Measurements from ENCODE around the gene ZNF444. TPM values are rescaled to one million over a fixed set of nuclear protein-coding genes. Genes with fewer than 3 reads are reported as not detected.
"Not testable (repeated sequence)": the region's sequence is repeated elsewhere in the genome, so short reads cannot be mapped to it uniquely, and the experiment has no call there.

The ZNF444 gene
- total RNA-seq, 1 experiment from 2014 or later, result 40.0 TPM

DNA sequence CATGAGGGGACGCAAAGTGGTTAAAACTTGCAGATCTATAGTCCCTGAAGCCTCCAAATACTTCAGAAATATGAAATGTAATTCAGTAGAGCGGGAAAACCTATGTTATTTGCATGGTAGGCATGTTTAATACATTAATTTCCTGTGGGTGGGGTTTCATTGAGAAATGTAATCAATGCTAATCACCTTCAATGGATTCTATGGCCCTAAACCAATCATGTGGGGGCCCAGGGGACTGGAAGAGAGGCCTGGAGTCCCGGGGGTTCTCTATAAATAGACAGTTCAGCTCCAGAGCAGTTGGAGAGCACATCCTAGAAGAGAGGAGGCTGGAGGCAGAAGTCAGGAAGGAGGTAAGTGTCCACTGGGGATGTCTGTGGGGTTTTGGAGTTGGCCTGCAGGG lies 60.9 kb downstream of the ZNF444 start, which contains the start of gene ZSCAN5C:
ZSCAN5C (plus strand) TSS at position 301 of the 400 bp plus-strand sequence. CDS start 3,641 bp downstream, outside the sequence.
- no peak within 1 kb of the TSS for H3K9ac ChIP-seq (ENCODE audit: low read length)
- H3K79me2 ChIP-seq (ENCODE audit: low read length), result no peaks in the 10 kb centered on the region
- intact Hi-C loops (cut with micrococcal nuclease), result no loop called here
- no peaks in the 10 kb centered on the region for H3K36me3 ChIP-seq (ENCODE audit: low read depth, low read length)
- H4K20me1 ChIP-seq (ENCODE audit: low read length), result no peaks in the 10 kb centered on the region
- no peak within 1 kb of the TSS for H3K4me3 ChIP-seq (ENCODE audit: low read length)
- H3F3A ChIP-seq (ENCODE audit: low read length, unreplicated experiment), result no peaks in the 10 kb centered on the region
- no peaks in the 10 kb centered on the region for H3K9me3 ChIP-seq (ENCODE audit: low read length)
- no peaks in the 10 kb centered on the region for H3K4me1 ChIP-seq (ENCODE audit: insufficient read depth, low read length)
- no peaks in the 10 kb centered on the region for H3K9me2 ChIP-seq (replicated peaks; ENCODE audit: low read length)
- ChIA-PET POLR2A (ENCODE audit: unreplicated experiment) (no interaction called here), CTCF (no interaction called here)
- no peak within 1 kb of the TSS for H3K4me2 ChIP-seq (ENCODE audit: low read length)
- no peak within 1 kb of the TSS for H2AFZ ChIP-seq (ENCODE audit: low read length)
- TF ChIP-seq, protein P1, sequence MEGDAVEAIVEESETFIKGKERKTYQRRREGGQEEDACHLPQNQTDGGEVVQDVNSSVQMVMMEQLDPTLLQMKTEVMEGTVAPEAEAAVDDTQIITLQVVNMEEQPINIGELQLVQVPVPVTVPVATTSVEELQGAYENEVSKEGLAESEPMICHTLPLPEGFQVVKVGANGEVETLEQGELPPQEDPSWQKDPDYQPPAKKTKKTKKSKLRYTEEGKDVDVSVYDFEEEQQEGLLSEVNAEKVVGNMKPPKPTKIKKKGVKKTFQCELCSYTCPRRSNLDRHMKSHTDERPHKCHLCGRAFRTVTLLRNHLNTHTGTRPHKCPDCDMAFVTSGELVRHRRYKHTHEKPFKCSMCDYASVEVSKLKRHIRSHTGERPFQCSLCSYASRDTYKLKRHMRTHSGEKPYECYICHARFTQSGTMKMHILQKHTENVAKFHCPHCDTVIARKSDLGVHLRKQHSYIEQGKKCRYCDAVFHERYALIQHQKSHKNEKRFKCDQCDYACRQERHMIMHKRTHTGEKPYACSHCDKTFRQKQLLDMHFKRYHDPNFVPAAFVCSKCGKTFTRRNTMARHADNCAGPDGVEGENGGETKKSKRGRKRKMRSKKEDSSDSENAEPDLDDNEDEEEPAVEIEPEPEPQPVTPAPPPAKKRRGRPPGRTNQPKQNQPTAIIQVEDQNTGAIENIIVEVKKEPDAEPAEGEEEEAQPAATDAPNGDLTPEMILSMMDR (conservative IDR thresholded peaks at IDR 0.05; ENCODE audit: low read depth, low read length), result no peak
- TF ChIP-seq EZH2phosphoT487 (IDR thresholded peaks at IDR 0.05; ENCODE audit: borderline replicate concordance, low read length) (no peak), EZH2 (IDR thresholded peaks at IDR 0.05; ENCODE audit: low read length, unreplicated experiment) (no peak)
- no peak for ATAC-seq
- H3K27me3 ChIP-seq (ENCODE audit: low read length), result peaks cover 60% of the 10 kb centered on the region
- no peak within 1 kb of the TSS for H3K27ac ChIP-seq (ENCODE audit: low read length)
- BruUV-seq (replicated peaks), result no TSS peak
- DNase-seq, result no peak

DNA sequence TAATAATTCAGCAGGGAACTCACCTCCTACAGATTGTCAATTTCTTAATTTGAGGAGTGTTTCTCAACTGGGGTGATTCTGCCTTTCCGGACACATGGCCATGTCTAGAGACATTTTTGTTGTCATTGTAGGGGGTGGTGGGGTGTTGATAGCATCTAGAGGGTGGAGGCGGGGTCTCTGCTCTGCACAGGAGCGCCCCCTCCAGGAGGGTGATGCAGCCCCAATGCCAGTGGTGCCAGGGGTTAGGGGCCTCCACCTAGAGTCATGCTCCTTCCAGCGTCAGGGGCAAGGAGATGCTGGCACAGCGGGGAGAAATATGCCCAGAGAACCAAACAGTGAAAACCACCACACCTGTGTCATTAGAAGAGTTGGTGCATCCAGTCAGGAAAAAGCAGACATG lies 66.5 kb downstream of the ZNF444 start:
- TF ChIP-seq, protein P1 (conservative IDR thresholded peaks at IDR 0.05; ENCODE audit: low read depth, low read length), result 0 out of 2 replicates have a peak, but pooled peaks have one; percentile 12
- H3K36me3 ChIP-seq (ENCODE audit: low read depth, low read length); BruUV-seq (replicated peaks); H3K4me1 ChIP-seq (ENCODE audit: insufficient read depth, low read length); POLR2A ChIA-PET (ENCODE audit: unreplicated experiment); H3K9me3 ChIP-seq (ENCODE audit: low read length); H3K9me2 ChIP-seq (replicated peaks; ENCODE audit: low read length); DNase-seq; H3K27ac ChIP-seq (ENCODE audit: low read length); intact Hi-C loops (cut with micrococcal nuclease); ATAC-seq; H2AFZ ChIP-seq (ENCODE audit: low read length); H3K4me2 ChIP-seq (ENCODE audit: low read length); H4K20me1 ChIP-seq (ENCODE audit: low read length); H3K4me3 ChIP-seq (ENCODE audit: low read length); H3K9ac ChIP-seq (ENCODE audit: low read length); H3F3A ChIP-seq (ENCODE audit: low read length, unreplicated experiment); H3K79me2 ChIP-seq (ENCODE audit: low read length); CTCF ChIA-PET: not testable (repeated sequence)
- peaks cover 51% of the 10 kb centered on the region for H3K27me3 ChIP-seq (ENCODE audit: low read length)

DNA sequence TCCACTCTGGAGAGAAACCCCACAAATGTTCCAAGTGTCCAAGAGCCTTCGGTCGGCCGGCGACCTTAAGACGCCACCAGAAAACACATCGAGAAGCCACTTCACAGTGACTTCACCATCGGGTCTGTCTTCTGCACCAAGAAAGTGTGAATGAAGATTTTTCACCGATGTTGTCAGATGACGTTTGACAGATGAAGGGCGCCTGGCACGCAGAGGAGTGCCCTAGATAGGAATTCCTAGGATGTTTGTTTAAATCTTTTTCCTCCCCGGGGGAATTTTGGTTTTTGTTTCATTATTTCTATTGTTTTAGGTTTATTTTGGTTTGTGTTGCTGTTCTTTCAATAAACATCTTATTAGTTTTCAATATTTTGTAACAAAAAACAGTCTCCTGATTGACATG lies 68.0 kb downstream of the ZNF444 start:
- Histone ChIP-seq H3K4me2 (ENCODE audit: low read length) (no peak overlapping the region), H3K4me3 (ENCODE audit: low read length) (no peak overlapping the region), H3K79me2 (ENCODE audit: low read length) (no peaks in the 10 kb centered on the region), H3K36me3 (ENCODE audit: low read depth, low read length) (no peaks in the 10 kb centered on the region), H3K9me3 (ENCODE audit: low read length) (no peaks in the 10 kb centered on the region), H3K9me2 (replicated peaks; ENCODE audit: low read length) (no peaks in the 10 kb centered on the region), H3K9ac (ENCODE audit: low read length) (no peak overlapping the region), H2AFZ (ENCODE audit: low read length) (no peak overlapping the region), H3K27ac (ENCODE audit: low read length) (no peak overlapping the region), H4K20me1 (ENCODE audit: low read length) (no peaks in the 10 kb centered on the region), H3F3A (ENCODE audit: low read length, unreplicated experiment) (no peaks in the 10 kb centered on the region), H3K4me1 (ENCODE audit: insufficient read depth, low read length) (no peaks in the 10 kb centered on the region), H3K27me3 (ENCODE audit: low read length) (peaks cover 47% of the 10 kb centered on the region)
- BruUV-seq (replicated peaks), result no TSS peak
- ChIA-PET CTCF (no interaction called here), POLR2A (ENCODE audit: unreplicated experiment) (no interaction called here)
- no peak for ATAC-seq
- TF ChIP-seq EZH2 (IDR thresholded peaks at IDR 0.05; ENCODE audit: low read length, unreplicated experiment), result no peak
- TF ChIP-seq, protein P1 (conservative IDR thresholded peaks at IDR 0.05; ENCODE audit: low read depth, low read length), result no peak
- TF ChIP-seq EZH2phosphoT487 (IDR thresholded peaks at IDR 0.05; ENCODE audit: borderline replicate concordance, low read length), result no peak
- no peak for DNase-seq
- intact Hi-C loops (cut with micrococcal nuclease), result no loop called here

DNA sequence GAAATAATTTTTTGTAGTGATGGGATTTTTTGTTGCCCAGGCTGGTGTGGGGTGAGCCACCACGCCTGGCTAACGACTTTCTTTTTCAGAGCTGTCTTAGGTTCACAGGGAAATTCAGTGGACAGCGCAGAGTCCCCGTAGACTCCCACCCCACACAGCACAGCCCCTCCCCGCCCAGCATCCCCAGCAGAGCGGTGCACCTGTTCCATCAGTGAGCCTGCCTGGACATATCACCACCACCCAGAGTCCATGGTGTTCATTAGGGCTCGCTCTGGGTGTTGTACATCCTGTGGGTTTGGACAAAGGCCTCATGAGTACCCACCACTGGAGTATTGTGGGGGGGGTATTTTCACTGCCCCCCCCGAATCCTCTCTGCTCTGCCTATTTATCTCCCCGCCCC lies 68.9 kb downstream of the ZNF444 start:
- H3F3A ChIP-seq (ENCODE audit: low read length, unreplicated experiment); DNase-seq; CTCF ChIA-PET; H3K36me3 ChIP-seq (ENCODE audit: low read depth, low read length); POLR2A ChIA-PET (ENCODE audit: unreplicated experiment); H3K4me1 ChIP-seq (ENCODE audit: insufficient read depth, low read length); H3K4me2 ChIP-seq (ENCODE audit: low read length); H3K27ac ChIP-seq (ENCODE audit: low read length); ATAC-seq; H3K4me3 ChIP-seq (ENCODE audit: low read length); H3K79me2 ChIP-seq (ENCODE audit: low read length); H3K9me2 ChIP-seq (replicated peaks; ENCODE audit: low read length); BruUV-seq (replicated peaks); H2AFZ ChIP-seq (ENCODE audit: low read length); H3K9me3 ChIP-seq (ENCODE audit: low read length); H4K20me1 ChIP-seq (ENCODE audit: low read length); H3K9ac ChIP-seq (ENCODE audit: low read length); intact Hi-C loops (cut with micrococcal nuclease): not testable (repeated sequence)
- H3K27me3 ChIP-seq (ENCODE audit: low read length), result peaks cover 50% of the 10 kb centered on the region
